Renal cortex interstitium (tissue), 15 donors: Measurements from ENCODE around the gene IBA57. TPM values are rescaled to one million over a fixed set of nuclear protein-coding genes. Genes with fewer than 3 reads are reported as not detected.

Experiments
- DNase-seq, 11 donors: peaks; one replicate each; pipeline ENCODE4 v3.0.0-alpha.2; 2013; ENCODE audit warnings: low read depth in 9 of 11, low spot score in 4 of 11; ENCODE audit errors: extremely low read depth in 1 of 11
- long read RNA-seq, 16 experiments: transcript quantifications; one replicate each; lab custom pipeline, GENCODE V29; 2026
- polyA plus RNA-seq, 3 donors: library from polyadenylated mRNA; unstranded; fragments of 120-200 nt; gene quantifications; one replicate each; pipeline ENCODE4 v1.2.1, GENCODE V29; 2013; ENCODE audit not compliant: insufficient read length in 3 of 3

The IBA57 gene
- polyA plus RNA-seq: 1 to 10 TPM; 4.3 to 7.7 (median 5.5) TPM
- long read RNA-seq, donor 1, full-length matches to known transcripts: 1 of 1 reads
- long read RNA-seq, donor 1, partial matches to known transcripts: 0 of 1 reads
- long read RNA-seq, donor 1, other reads (novel, unspliced or antisense): 0 of 1 reads
- long read RNA-seq, donor 2, full-length matches to known transcripts: 3 of 3 reads
- long read RNA-seq, donor 2, partial matches to known transcripts: 0 of 3 reads
- long read RNA-seq, donor 2, other reads (novel, unspliced or antisense): 0 of 3 reads
- long read RNA-seq, donor 3, full-length matches to known transcripts: 3 of 11 reads
- long read RNA-seq, donor 3, partial matches to known transcripts: 8 of 11 reads
- long read RNA-seq, donor 3, other reads (novel, unspliced or antisense): 0 of 11 reads
- long read RNA-seq, donor 4, full-length matches to known transcripts: 4 of 4 reads
- long read RNA-seq, donor 4, partial matches to known transcripts: 0 of 4 reads
- long read RNA-seq, donor 4, other reads (novel, unspliced or antisense): 0 of 4 reads
- long read RNA-seq, donor 5: 0 reads
- long read RNA-seq, donor 6, full-length matches to known transcripts: 2 of 2 reads
- long read RNA-seq, donor 6, partial matches to known transcripts: 0 of 2 reads
- long read RNA-seq, donor 6, other reads (novel, unspliced or antisense): 0 of 2 reads
- long read RNA-seq, donor 7: 0 reads
- long read RNA-seq, donor 8, full-length matches to known transcripts: 4 of 10 reads
- long read RNA-seq, donor 8, partial matches to known transcripts: 6 of 10 reads
- long read RNA-seq, donor 8, other reads (novel, unspliced or antisense): 0 of 10 reads
- long read RNA-seq, donor 9, full-length matches to known transcripts: 4 of 4 reads
- long read RNA-seq, donor 9, partial matches to known transcripts: 0 of 4 reads
- long read RNA-seq, donor 9, other reads (novel, unspliced or antisense): 0 of 4 reads
- long read RNA-seq, donor 10, full-length matches to known transcripts: 3 of 9 reads
- long read RNA-seq, donor 10, partial matches to known transcripts: 6 of 9 reads
- long read RNA-seq, donor 10, other reads (novel, unspliced or antisense): 0 of 9 reads
- long read RNA-seq, donor 11: 0 reads
- long read RNA-seq, donor 12: 0 reads
- long read RNA-seq, donor 13: 0 reads
- long read RNA-seq, donor 14, full-length matches to known transcripts: 1 of 1 reads
- long read RNA-seq, donor 14, partial matches to known transcripts: 0 of 1 reads
- long read RNA-seq, donor 14, other reads (novel, unspliced or antisense): 0 of 1 reads
- long read RNA-seq, donor 15: 0 reads
- long read RNA-seq, donor 16, full-length matches to known transcripts: 6 of 6 reads
- long read RNA-seq, donor 16, partial matches to known transcripts: 0 of 6 reads
- long read RNA-seq, donor 16, other reads (novel, unspliced or antisense): 0 of 6 reads

DNA sequence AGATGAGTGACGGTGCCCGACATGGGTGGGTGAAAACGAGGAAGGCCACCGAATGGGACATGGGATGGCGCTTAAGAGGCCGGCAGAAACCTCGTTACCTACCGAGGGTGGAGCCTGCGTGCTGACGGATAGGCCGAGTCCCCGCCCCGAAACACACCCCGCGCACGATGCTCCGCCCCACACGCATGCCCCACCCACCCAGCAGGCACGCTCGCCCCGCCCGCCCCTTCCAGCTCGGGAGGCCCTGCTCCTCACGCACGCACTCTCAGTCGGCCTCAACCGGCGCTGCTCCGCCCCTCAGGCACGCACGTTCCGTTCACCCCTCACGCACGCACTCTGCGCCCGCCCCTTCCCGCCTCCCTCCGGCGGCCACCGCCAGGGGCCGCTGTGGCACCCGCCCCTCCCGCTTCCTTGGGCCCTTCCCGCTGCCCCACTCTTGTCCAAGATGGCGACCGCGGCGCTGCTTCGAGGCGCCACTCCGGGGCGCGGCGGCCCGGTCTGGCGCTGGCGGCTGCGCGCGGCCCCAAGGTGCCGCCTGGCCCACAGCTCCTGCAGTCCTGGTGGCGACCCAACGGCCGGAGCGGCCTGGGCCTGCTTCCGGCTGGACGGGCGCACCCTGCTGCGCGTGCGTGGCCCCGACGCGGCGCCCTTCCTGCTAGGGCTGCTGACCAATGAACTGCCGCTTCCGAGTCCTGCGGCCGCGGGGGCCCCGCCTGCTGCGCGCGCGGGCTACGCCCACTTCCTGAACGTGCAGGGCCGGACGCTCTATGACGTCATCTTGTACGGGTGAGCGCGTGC, at the start of gene IBA57:
TSS of gene IBA57 (plus strand) at position 433 of the 798 bp plus-strand sequence. CDS start at position 446, 13 bp downstream.
- peak; percentile 89 to 97 (median 96) for DNase-seq

DNA sequence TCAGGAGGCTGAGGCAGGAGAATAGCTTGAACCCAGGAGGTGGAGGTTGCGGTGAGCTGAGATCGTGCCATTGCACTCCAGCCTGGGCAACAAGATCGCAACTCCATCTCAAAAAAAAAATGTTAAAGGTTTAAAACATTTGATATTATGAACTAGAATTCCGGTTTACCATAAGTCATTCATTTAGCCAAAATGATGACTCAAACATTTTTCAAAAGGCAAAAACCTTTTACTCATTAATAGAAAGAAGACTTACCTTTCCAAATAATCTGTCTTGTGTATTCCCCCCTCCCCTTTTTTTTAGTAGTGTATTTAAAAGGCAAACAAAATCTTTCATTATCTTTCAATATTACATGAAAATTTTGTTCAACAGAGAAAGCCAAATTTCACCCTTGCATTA, 48.3 kb upstream of the IBA57 start:
- no peak for DNase-seq

DNA sequence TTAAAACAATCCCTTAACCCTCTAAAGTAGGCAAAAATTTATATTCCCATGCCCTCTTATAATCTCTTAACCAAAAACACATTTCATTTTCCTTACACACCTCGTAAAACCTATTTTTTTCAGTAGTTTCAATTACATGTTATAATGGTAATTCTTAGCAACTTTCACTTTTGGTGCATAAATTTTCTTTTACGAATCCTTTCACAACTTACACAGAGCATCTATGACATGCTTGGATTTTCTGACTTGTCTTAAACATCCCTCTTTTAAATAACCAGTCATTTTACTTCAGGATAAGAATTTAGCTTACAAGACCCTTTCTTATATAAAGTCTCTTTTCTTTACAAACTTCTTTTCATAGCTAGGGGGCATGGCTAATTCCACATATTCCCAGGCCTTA, 47.6 kb upstream of the IBA57 start:
- no peak for DNase-seq

DNA sequence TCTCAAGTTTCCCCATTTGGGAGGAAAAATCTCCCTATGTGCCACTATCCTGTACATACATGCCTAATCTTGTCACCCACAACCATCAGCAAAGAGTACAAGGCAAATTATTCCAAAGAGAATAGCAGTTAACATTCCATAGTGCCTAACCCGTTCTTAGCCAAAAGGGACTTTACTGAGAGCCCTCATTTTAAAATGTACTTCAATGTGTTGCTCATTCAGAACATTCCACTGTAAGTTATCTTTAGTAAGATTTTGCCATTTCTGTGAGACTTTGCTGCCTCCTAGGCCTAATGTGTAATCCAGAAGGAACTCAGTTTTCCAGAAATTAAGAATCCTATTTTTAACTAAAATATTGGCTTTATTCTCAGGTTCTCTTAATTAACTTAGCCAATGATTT, 45.3 kb upstream of the IBA57 start:
- no peak for DNase-seq

DNA sequence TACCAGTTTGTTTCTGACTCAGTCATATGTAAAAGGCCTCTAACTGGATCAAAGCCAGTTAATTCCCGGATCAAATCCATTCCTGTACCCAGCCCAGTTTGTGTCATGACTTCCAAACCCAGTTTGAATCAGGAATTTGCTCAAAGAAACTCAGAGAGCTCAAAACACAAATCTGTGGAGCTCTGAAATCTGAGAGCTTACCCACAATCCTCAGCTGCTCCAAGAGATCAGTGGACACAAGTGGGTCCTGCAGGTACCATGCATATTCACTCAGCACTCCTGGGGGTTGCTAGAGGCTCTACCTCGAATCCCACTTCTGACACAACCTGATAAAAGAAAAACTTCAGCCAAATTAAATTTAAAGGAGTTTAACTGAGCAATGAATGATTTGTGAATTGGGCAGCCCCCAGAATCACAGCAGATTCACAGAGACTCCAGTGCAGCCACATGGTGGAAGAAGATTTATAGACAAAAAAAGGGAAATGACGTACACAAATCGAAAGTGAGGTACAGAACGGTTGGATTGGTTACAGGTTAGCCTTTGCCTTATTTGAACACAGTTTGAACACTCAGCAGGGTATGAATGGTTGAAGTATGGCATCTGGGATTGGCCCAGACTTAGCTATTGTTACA, 44.6 kb upstream of the IBA57 start:
- DNase-seq: no peak

DNA sequence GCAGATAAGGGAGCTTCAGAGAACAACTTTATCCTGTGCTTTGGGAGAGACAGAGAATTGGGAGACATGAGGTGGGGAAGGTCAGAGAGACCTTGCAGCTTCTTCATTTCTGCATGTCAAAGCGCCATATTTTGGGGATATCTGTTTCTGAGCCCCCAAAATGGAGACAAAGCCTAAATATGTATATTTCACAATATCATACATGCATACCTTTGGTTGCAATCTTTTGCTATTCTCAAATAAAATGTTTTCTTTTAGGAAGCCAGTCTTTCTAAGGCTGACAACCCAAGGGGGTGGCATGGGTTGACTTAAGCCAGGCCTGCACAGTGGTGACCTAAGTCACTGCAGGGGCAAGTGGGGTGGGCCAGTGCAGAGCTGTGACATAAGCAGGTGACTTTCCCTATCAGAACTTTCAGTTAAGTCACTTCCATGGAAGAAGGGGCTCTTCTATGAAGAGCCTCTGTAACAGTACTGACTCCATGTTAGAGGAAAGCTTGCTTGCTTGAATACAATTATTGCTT, 42.6 kb upstream of the IBA57 start:
- DNase-seq: no peak

DNA sequence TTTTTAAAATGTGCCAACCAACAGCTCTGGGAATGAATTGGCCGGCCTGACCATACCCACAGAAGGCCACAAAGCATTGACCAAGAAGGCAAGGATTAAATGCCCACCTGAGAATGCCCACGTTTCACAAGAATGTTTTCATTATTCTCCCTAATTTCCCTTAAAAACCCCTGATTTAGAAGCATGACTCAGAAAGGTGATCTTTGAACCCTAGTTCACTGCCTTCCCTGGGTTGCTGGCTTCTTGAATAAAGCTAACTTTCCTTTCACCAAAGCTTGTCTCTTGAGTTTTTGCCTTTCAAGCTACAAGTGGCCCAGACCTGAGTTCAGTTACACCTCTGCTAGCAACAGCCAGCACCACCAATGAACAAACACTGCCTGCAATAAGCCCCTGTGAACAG, 42.1 kb upstream of the IBA57 start:
- no peak for DNase-seq

DNA sequence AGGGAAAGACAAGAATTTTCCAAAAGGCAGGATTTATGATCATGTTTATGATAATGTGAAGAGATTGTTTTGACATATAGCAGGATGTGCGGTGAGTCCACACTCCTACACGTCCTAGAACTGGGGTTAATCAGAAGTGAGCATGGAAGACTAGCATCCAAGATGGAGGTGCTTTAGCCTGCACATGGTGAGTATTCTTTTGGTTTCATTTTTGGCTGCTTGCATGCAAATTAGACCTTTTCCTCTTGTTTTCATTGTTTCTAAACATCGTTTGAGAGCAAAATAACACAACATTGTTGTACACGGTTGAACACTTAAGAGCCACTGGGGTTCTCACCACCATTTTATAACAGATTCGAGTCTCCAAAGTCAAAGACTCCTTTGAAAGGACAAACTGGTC, 40.4 kb upstream of the IBA57 start:
- no peak for DNase-seq

DNA sequence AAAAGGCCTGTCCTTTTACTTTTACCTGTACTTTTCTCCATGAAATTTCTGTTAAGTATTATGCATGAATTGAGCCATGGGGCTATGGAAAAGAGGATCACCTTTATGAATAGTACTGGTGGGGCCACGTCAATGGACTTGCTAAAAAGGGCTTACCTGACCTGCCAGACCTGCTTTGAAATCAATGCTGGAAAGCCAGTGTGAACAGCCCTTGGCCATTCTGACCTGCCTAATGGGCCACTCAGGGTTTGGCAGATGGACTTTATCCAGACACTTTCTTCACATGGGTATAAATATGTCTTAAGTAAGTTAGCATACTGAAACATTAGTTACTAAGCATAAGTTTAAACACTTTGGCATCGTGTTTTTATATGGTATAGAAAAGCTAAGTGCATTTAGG, 33.8 kb upstream of the IBA57 start:
- no peak for DNase-seq

DNA sequence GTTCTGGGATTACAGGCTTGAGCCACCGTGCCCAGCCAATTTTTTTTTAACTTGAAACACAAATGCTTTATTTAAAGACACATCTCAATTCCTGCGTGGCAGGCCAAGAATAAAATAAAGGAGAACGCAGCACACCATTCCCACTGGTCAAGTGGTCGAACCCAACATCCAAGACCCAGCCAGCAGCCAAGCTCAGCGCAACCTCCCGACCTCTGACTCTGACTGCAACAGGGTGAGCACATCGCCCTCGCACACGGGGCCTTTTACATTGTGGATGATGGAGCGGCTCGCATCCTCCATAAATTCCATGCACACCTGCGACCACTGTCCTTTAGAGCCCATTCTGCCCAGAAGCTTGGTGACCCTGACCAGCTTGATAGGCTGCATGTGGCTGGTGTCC, 31.0 kb upstream of the IBA57 start:
- DNase-seq: no peak

DNA sequence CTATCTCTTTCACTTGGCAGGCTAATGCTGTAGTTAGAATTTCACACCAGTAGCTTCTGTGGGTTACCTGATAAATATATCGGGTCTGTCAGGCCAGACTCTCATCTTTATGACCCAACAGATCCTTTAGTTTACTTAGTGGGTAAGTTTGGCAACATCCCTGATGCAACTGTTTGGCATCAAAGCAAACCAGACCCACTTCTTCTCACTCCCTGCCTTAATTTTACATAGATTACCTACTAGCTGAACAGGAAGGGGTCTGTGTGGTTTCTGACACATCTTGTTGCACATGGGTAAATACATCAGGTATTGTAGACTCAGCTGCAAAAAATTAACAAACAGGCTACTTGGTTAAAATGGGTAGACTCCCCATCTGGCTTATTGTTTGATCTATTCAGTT, 28.7 kb upstream of the IBA57 start:
- no peak for DNase-seq

DNA sequence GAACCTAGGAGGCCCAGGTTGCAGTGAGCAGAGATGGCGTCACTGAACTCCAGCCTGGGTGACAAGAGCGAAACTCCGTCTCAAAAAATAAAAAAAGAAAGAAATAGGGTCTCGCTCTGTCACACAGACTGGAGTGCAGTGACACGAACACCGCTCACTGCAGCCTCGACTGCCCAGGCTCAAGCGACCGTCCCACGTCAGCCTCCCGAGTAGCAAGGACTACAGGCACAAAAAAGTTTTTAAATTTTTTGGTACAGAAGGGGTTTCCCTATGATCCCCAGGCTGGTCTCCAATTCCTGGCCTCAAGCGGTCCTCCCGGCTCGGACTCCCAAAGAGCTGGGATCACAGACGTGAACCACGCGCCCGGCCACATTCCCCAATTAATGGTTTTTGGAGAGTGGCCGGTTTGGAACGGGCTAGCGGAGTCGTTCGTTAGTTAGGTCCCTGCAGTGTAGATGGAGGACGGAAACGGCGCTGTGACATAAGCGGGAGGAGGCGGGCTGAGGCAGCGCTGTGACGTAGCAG, 26.1 kb upstream of the IBA57 start:
- DNase-seq: no peak

DNA sequence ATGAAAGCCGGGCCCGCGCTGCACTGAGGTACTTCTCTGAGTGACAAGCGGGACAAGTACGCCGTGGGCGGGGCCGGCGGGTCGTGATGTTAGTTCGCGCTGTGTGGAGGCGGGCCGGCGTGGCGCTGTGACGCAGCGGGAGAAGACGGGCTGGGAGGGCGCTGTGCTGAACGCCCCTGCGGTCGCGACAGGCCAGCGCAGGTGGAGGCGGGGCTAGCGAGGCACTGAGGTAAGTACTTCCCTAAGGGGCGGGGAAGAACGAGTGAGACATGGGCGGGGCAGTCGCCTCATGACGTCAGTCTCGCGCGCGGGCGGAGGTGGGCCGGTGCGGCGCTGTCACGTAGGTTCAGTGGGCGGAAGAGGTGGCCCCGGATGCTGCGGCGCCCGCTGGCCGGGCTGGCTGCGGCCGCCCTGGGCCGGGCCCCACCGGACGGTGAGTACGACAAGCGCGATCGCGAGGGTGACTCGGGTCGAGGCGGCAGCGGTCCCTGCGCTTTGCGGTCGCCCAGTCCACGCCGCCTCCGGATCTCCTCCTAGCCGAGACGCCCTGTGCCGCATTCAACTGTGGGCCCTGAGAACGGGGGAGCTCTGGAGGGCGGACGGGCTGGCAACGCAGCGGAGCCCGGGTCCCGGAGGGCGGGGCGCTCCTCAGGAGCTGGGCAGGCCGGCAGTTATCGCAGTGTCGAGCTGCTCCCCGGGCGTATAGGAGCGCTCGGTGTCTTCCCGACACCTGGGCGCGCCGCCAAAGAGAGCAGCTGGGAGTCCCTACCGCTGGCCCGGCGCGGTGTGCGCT, 25.5 kb upstream of the IBA57 start, which contains the start of gene GUK1:
TSS of gene GUK1 (plus strand) at position 349 of the 793 bp plus-strand sequence. CDS start at position 373, 24 bp downstream.
- DNase-seq: peak; percentile 90 to 98 (median 97)

DNA sequence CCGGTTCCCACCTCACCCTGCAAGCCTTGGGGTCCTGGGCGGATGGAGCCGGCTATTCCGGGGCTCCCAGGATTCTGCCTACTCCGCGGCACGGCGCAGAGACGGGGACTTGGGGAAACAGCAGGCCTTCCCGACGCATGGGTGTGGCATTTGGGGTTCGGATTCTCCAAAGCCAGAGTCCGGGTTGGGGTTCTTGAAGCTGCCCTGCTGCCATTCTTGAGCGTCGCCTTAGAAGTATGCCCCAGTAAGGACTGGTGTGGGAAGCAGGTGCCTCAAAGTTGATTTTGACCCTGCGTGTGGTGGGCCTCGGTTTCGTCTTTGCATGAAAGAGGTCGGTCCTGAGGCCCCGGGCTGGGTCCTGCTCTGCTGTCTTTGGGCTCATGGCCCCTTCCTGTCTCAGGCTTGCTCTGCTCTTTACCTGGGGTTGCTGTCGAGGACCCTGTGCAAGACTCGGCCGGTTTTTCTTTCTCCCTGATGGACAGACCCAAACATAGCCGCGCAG, 24.8 kb upstream of the IBA57 start:
- DNase-seq: no peak

DNA sequence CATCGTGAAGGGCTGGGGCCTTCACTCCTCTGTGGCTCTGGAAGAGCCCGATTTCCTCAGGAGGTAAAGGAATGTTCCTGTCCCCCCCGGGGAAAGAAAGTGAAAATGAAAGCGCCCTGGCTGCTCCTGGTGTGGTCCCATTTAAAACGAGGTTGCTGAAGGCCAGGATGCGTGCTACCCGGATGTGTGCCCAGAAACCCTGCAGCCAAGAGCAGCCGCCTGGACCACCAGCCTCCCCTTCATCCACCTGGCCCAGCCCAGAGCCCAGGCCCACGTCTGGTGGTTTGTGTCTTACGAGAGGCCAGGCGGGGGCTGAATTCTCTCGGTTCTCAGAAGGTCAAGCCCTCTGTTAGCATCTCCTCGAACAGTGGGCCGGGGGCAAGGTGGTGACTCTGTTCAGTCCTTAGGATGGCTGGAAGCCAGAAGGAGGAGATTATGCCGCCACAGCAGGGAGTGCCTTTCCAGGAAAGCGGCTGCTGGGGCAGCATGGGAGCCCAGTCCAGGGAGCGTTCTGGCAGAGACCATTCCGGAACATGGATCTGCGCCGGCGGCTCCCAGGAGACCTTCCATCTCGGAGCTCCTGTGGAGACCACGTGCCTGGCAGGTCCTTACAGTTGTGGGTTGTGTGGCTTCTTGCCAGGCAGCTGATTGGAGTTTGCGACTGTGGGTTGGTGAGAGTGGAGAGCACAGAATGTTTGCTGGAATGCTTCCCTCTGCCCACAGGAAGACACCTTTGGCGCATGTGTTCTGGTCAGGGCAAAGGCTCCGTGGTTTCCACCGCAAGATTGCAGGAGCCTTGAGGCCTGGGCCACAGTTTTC, 24.2 kb upstream of the IBA57 start:
- no peak for DNase-seq
